Mesothelial cell of epicardium (in vitro differentiated cells): Measurements from ENCODE around the gene SLC2A11. TPM values are rescaled to one million over a fixed set of nuclear protein-coding genes. Genes with fewer than 3 reads are reported as not detected.

Experiments
- DNase-seq, 2 experiments: peaks; one replicate each; pipeline ENCODE4 v3.0.0; 2021; ENCODE audit warnings: low spot score in 2 of 2; ENCODE audit not compliant: unreplicated experiment in 2 of 2
- H3K27ac Mint-ChIP-seq: 2 replicates; pipeline ENCODE4 v1.8.0; 2021; ENCODE audit warnings: mixed read lengths
- H3K27me3 Mint-ChIP-seq: 2 replicates; pipeline ENCODE4 v1.8.0; 2021; ENCODE audit warnings: low read depth, mixed read lengths
- H3K36me3 Mint-ChIP-seq: 2 replicates; pipeline ENCODE4 v1.8.0; 2021; ENCODE audit warnings: mixed read lengths
- H3K4me1 Mint-ChIP-seq: 2 replicates; pipeline ENCODE4 v1.8.0; 2021; ENCODE audit warnings: mixed read lengths
- H3K4me3 Mint-ChIP-seq: 2 replicates; pipeline ENCODE4 v1.8.0; 2021; ENCODE audit warnings: mild to moderate bottlenecking, moderate library complexity, mixed read lengths
- H3K9me3 Mint-ChIP-seq: 2 replicates; pipeline ENCODE4 v1.8.0; 2021; ENCODE audit warnings: mixed read lengths
- CTCF ChIP-seq: fragments of 200-600 bp; sonication (generic); IDR thresholded peaks from one replicate; pipeline ENCODE4 v1.5.0; 2021; ENCODE audit warnings: antibody characterized with exemption; ENCODE audit not compliant: unreplicated experiment
- total RNA-seq: library from RNA; stranded (reverse); gene quantifications from 3 replicates; pipeline ENCODE4 v1.2.1, GENCODE V29; 2021

Gene SLC2A11
- total RNA-seq, 1 donor from 2014 or later: 112 TPM

GRCh38 chr22:23883658-23884057, 26.0 kb downstream of the SLC2A11 start:
- H3K27me3 Mint-ChIP-seq: no peaks in the 10 kb centered on the region
- TF ChIP-seq CTCF: no peak
- peaks cover 5% of the 10 kb centered on the region for H3K9me3 Mint-ChIP-seq
- H3K4me1 Mint-ChIP-seq: no peaks in the 10 kb centered on the region
- no peak overlapping the region for H3K27ac Mint-ChIP-seq
- H3K4me3 Mint-ChIP-seq: no peak overlapping the region
- H3K36me3 Mint-ChIP-seq: peaks cover 48% of the 10 kb centered on the region
- no peak for DNase-seq

DNA sequence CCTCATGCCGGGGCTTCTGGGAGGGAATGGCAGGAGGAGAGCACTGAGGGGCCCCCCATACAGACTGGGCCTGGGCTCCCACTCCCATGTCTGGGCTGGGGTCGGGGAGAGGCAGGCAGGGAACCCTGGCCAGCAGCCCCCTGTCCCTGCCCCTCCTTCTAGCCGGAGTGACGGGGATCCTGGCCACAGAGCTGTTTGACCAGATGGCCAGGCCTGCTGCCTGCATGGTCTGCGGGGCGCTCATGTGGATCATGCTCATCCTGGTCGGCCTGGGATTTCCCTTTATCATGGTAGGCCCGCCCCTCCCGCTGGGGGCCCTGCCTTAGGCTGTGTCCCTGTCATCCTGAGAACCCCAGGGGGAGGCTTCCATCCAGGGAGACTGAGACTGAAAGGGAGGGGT, 26.5 kb downstream of the SLC2A11 start:
- TF ChIP-seq CTCF: no peak
- Mint-ChIP-seq H3K27ac (no peak overlapping the region), H3K9me3 (peaks cover 5% of the 10 kb centered on the region), H3K27me3 (no peaks in the 10 kb centered on the region), H3K4me1 (no peaks in the 10 kb centered on the region), H3K4me3 (no peak overlapping the region), H3K36me3 (peaks cover 46% of the 10 kb centered on the region)
- DNase-seq: no peak

DNA sequence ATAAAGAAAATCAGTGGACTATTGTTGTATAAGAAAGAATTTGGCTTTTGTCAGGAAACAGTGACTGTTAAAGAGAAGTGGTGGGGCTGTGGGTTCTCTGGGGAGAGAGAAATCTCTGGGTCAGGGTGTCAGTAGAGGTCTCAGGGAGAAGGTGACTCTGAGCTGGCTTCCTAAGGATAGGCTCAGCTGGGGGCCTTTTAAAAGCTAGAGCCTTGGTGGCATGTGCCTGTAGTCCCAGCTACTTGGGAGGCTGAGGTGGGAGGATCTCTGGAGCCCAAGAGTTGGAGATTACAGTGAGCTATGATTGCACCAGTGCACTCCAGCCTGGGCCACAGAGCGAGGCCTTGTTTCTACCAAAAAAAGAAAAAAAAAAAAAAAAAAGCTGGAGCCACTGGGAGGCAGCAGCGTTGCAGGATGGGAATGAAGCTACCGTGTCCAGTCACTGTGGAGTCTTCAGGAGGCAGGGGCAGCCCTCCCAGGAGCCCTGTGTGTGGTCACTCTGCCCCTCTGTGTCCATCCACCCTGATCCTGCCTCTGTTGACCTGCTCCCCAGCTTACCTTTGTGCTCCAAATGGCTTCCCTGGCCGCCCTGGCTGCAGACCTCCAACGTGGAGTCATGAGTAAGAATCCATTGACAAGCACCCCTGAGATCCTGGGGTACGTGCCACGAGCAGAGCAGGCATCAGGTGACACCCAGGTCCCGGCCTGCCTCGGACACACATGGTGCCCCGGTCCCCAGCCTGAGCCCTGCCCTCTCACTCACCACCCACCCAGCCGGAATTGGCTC, 31.1 kb downstream of the SLC2A11 start:
- DNase-seq: no peak
- TF ChIP-seq CTCF: no peak
- no peak overlapping the region for H3K27ac Mint-ChIP-seq
- peaks cover 5% of the 10 kb centered on the region for H3K9me3 Mint-ChIP-seq
- no peaks in the 10 kb centered on the region for H3K27me3 Mint-ChIP-seq
- peaks cover 23% of the 10 kb centered on the region for H3K36me3 Mint-ChIP-seq
- H3K4me3 Mint-ChIP-seq: no peak overlapping the region
- peaks cover 13% of the 10 kb centered on the region for H3K4me1 Mint-ChIP-seq

DNA sequence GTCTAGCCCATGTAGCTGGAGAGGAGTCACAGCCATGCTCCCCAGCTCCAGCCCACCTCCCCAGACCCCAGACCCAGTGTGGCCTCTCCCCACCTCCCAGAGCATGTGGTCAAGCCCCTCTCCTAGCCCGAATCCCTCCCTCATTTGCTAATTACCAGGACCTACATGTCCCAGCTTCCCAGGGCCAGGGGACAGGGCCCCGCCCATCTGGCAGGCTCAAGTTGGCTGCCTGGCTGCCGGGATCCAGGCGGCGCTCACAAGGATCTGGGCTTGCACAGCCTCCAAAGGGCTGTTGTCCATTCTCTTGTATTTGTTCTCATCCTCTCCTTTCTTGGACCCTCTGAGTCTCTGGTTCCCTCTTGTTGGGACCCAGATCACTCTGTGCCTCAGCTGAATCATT, 31.9 kb downstream of the SLC2A11 start:
- Mint-ChIP-seq H3K36me3 (peaks cover 23% of the 10 kb centered on the region), H3K27ac (peak overlapping the region; percentile 59), H3K27me3 (no peaks in the 10 kb centered on the region)

DNA sequence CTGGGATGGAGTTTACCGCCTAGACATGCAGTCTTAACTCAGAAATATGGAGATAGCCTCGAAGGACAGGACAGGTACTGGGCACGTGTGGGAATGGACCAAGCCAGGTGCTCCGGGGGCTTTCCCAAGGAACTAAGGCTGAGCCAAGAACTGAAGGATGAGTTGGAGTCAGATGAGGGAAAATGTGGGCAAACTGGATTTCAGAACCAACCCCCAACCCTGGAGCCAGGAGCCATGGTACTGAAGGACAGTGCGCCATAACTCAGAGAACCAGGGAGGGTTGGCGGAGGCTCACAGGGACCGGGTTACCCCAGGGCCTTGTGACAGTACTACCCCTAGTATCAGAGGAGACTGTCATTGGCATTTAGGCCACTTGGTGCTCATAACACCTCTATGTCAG, 34.1 kb downstream of the SLC2A11 start:
- H3K36me3 Mint-ChIP-seq: peaks cover 7% of the 10 kb centered on the region
- H3K4me1 Mint-ChIP-seq: peaks cover 31% of the 10 kb centered on the region
- no peak overlapping the region for H3K4me3 Mint-ChIP-seq
- H3K27ac Mint-ChIP-seq: no peak overlapping the region
- no peaks in the 10 kb centered on the region for H3K27me3 Mint-ChIP-seq
- no peak for DNase-seq
- TF ChIP-seq CTCF: no peak
- no peaks in the 10 kb centered on the region for H3K9me3 Mint-ChIP-seq

More for the DNA sequence above, 31.9 kb downstream of the SLC2A11 start:
- TF ChIP-seq CTCF: no peak
- no peak for DNase-seq
- Mint-ChIP-seq H3K4me3 (no peak overlapping the region), H3K9me3 (peaks cover 5% of the 10 kb centered on the region), H3K4me1 (peaks cover 15% of the 10 kb centered on the region)
